Endothelial cell of umbilical vein (primary cell): ENCODE measurements around the gene ABTB2. TPM values are rescaled to one million over a fixed set of nuclear protein-coding genes. Genes with fewer than 3 reads are reported as not detected.

Source experiments
- BruUV-seq: library from RNA; stranded (reverse); fragments of 400-500 nt; replicated peaks from 2 replicates; lab custom pipeline; 2021; lab: Mats Ljungman, UMichigan
- CTCF ChIA-PET: fragments of 300-600, 350-600 bp; sonication (Branson Sonifier 250); formaldehyde crosslinking; loops from one replicate; lab custom pipeline; 2021; ENCODE audit warnings: antibody characterized with exemption, inconsistent platforms; lab: Charles Lee
- POLR2A ChIA-PET: fragments of 300-600, 350-600 bp; sonication (Branson Sonifier 250); formaldehyde crosslinking; loops from one replicate; lab custom pipeline; 2021; ENCODE audit warnings: antibody characterized with exemption, inconsistent platforms; lab: Charles Lee
- DNase-seq: peaks from one replicate; pipeline ENCODE4 v3.0.0-alpha.2; 2011; ENCODE audit warnings: low read depth, low spot score
- FAIRE-seq: peaks from 2 replicates; lab custom pipeline; 2011; peaks lifted over from hg19 to GRCh38; lab: Jason Lieb, UNC
- H2AFZ ChIP-seq: 2 replicates; pipeline ENCODE4 v1.6.0; 2012; ENCODE audit warnings: low read depth, low read length, control low read depth, inconsistent platforms
- H3K27ac ChIP-seq: 2 replicates; pipeline ENCODE4 v1.5.1; 2011; ENCODE audit warnings: low read depth, mild to moderate bottlenecking, control low read depth, low read length, moderate library complexity; ENCODE audit not compliant: insufficient read depth
- H3K27me3 ChIP-seq, 2 experiments: 2 replicates each; pipeline versions ENCODE4 v1.6.0 to v1.6.1; 2011; ENCODE audit warnings: low read length in 2 of 2, mixed read lengths in 1 of 2; ENCODE audit not compliant: control insufficient read depth in 2 of 2, insufficient read depth in 2 of 2
- H3K36me3 ChIP-seq, 2 experiments: 2 replicates in 1 of 2; 3 replicates in 1 of 2; pipeline ENCODE4 v1.5.1; 2011; ENCODE audit warnings: low read length in 2 of 2, mild to moderate bottlenecking in 1 of 2, moderate library complexity in 1 of 2; ENCODE audit not compliant: control insufficient read depth in 2 of 2, insufficient read depth in 2 of 2; ENCODE audit errors: extremely low read depth in 1 of 2
- H3K4me1 ChIP-seq: 3 replicates; pipeline ENCODE4 v1.5.1; 2011; ENCODE audit warnings: mild to moderate bottlenecking, low read length; ENCODE audit not compliant: control insufficient read depth, insufficient read depth; ENCODE audit errors: extremely low read depth
- H3K4me2 ChIP-seq: 2 replicates; pipeline ENCODE4 v1.6.1; 2011; ENCODE audit warnings: low read length, control low read depth, mixed read lengths; ENCODE audit not compliant: insufficient read depth
- H3K4me3 ChIP-seq, 3 experiments: fragments of 200-600 bp in 1 of 3; sonication (generic), shearing (Covaris generic) in 1 of 3; replicated peaks in 1 of 3; 2 replicates each; pipeline ENCODE4 v1.5.1; 2011 to 2016; ENCODE audit warnings: control low read depth in 3 of 3, low read length in 3 of 3, mild to moderate bottlenecking in 2 of 3, inconsistent platforms in 1 of 3, low read depth in 1 of 3, moderate library complexity in 1 of 3; ENCODE audit not compliant: insufficient read depth in 1 of 3
- H3K79me2 ChIP-seq: 2 replicates; pipeline ENCODE4 v1.6.0; 2012; ENCODE audit warnings: low read length, inconsistent platforms; ENCODE audit not compliant: control insufficient read depth, insufficient read depth
- H3K9ac ChIP-seq: replicated peaks from 2 replicates; pipeline ENCODE3; 2011; ENCODE audit warnings: low read length, control low read depth; ENCODE audit not compliant: insufficient read depth; ENCODE audit errors: extremely low read depth
- H3K9me1 ChIP-seq: replicated peaks from 3 replicates; pipeline ENCODE4 v1.6.0; 2011; ENCODE audit warnings: mild to moderate bottlenecking, low read length; ENCODE audit not compliant: control insufficient read depth, insufficient read depth; ENCODE audit errors: extremely low read depth
- H3K9me3 ChIP-seq: replicated peaks from 2 replicates; pipeline ENCODE4 v1.5.1; 2012; ENCODE audit warnings: low read length, inconsistent platforms; ENCODE audit not compliant: control insufficient read depth, insufficient read depth
- H4K20me1 ChIP-seq: replicated peaks from 2 replicates; pipeline ENCODE3; 2011; ENCODE audit warnings: mild to moderate bottlenecking, low read length; ENCODE audit not compliant: control insufficient read depth, insufficient read depth; ENCODE audit errors: extremely low read depth
- EZH2 ChIP-seq: IDR thresholded peaks from 2 replicates; pipeline ENCODE4 v1.6.1; 2012; ENCODE audit warnings: borderline replicate concordance, low read depth, mild to moderate bottlenecking, moderate library complexity, low read length, inconsistent platforms; ENCODE audit not compliant: severe bottlenecking
- FOS ChIP-seq: IDR thresholded peaks from 2 replicates; pipeline ENCODE4 v1.6.1; 2011; ENCODE audit warnings: mild to moderate bottlenecking, low read length, moderate library complexity, borderline replicate concordance; ENCODE audit not compliant: insufficient read depth
- GATA2 ChIP-seq: IDR thresholded peaks from 2 replicates; pipeline ENCODE4 v1.7.0; 2011; ENCODE audit warnings: low read depth, mild to moderate bottlenecking, moderate library complexity, mixed read lengths, low read length; ENCODE audit not compliant: insufficient read length, insufficient read depth
- JUN ChIP-seq: IDR thresholded peaks from 2 replicates; pipeline ENCODE4 v1.6.1; 2011; ENCODE audit warnings: borderline replicate concordance, low read depth; ENCODE audit not compliant: insufficient read length, insufficient read depth
- MYC ChIP-seq: IDR thresholded peaks from one replicate; pipeline ENCODE4 v1.6.1; 2011; ENCODE audit warnings: mild to moderate bottlenecking, low read depth, low read length
- POLR2A ChIP-seq: IDR thresholded peaks from 2 replicates; pipeline ENCODE4 v1.6.1; 2012; ENCODE audit warnings: low read depth, mild to moderate bottlenecking, control low read depth, low read length
- POLR2AphosphoS5 ChIP-seq: IDR thresholded peaks from 2 replicates; pipeline ENCODE4 v1.6.1; 2012; ENCODE audit warnings: low read depth, mild to moderate bottlenecking, control low read depth, low read length, moderate library complexity; ENCODE audit not compliant: insufficient read depth
- dilution Hi-C: fragments of 300-500 bp; cut with MboI; formaldehyde crosslinking; loops from one replicate; pipeline ENCODE4 v1.15.0; 2019; ENCODE audit warnings: low sequenced_read_pairs; ENCODE audit not compliant: extremely low pct_ligation_motif_present
- intact Hi-C: fragments of 100-400 bp; cut with micrococcal nuclease; formaldehyde crosslinking; loops from one replicate; pipeline ENCODE4 v1.10.0; 2022
- polyA plus RNA-seq, 4 experiments: library from polyadenylated mRNA; depleted of rRNA in 3 of 4; stranded (reverse) in 3 of 4; unstranded in 1 of 4; fragments of >200 nt; gene quantifications; 2 replicates each; pipeline versions ENCODE4 v1.2.1 to v1.2.3, GENCODE V29; 2011 to 2012; ENCODE audit warnings: missing spikeins in 1 of 4
- total RNA-seq: library from RNA; stranded (reverse); gene quantifications from 2 replicates; pipeline ENCODE4 v1.2.3, GENCODE V29; 2021
- TF ChIP-seq, protein P1 (sequence below): IDR thresholded peaks from 2 replicates; pipeline ENCODE4 v1.6.1; 2011; ENCODE audit not compliant: insufficient read depth, insufficient read length
- TF ChIP-seq, protein P2 (sequence below), 2 donors: IDR thresholded peaks; 1 replicate in 1 of 2; 2 replicates in 1 of 2; pipeline ENCODE4 v1.5.1; 2011; ENCODE audit warnings: low read length in 2 of 2, mild to moderate bottlenecking in 2 of 2, moderate library complexity in 2 of 2, control low read depth in 1 of 2, inconsistent platforms in 1 of 2, low read depth in 1 of 2; ENCODE audit not compliant: insufficient read depth in 1 of 2; ENCODE audit errors: extremely low read depth in 1 of 2

ABTB2 gene
- total and polyA plus RNA-seq, 2 donors (not counting 3 experiments of a cell fraction or from before 2014, with no cell fraction given), result 0.11 to 0.14 TPM

DNA sequence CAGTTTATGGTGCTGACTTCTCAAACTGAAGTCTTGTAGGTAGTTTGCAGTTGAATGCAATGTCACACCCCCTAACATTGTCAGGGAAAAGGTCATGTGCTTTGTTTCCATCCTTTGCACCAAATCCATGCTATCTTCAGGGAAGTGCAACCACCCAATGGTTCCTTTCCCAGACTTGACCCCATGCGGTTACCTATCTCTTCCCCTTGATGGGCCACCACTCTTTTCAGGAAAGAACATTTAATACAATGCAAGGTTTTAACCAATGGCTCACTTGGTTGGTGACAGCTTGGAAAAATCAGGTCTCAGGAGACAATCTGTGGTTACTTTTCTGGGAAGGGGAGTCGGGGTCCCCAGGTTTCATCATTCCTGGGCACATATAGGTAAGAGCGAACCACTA is 2.1 kb downstream of the ABTB2 start:
- intact Hi-C loops, result loop anchor here (5.0 kb wide), 1 partner anchor 303 kb away; the partner anchor contains the start of gene CAPRIN1
- Histone ChIP-seq H3K9me3 (no peaks in the 10 kb centered on the region), H3K4me2 (no peak overlapping the region), H4K20me1 (no peaks in the 10 kb centered on the region), H3K36me3 (no peaks in the 10 kb centered on the region), H3K9ac (no peak overlapping the region), H3K4me1 (peaks cover 14% of the 10 kb centered on the region), H3K27me3 (peaks cover 23 to 34% of the 10 kb centered on the region in 2 experiments), H3K79me2 (no peaks in the 10 kb centered on the region), H3K27ac (no peak overlapping the region), H3K4me3 (no peak overlapping the region), H2AFZ (no peak overlapping the region), H3K9me1 (no peaks in the 10 kb centered on the region)
- POLR2A ChIA-PET, result no interaction called here
- FAIRE-seq (no peak), DNase-seq (no peak)
- CTCF ChIA-PET, result interaction anchor here (5.1 kb wide), 1 partner anchor 182 kb away, joined by 97 read pairs; no protein-coding TSS in a partner anchor
- TF ChIP-seq POLR2A (no peak), MYC (no peak), POLR2AphosphoS5 (no peak), FOS (no peak), GATA2 (no peak), EZH2 (no peak), JUN (no peak)
- TF ChIP-seq, protein P1, sequence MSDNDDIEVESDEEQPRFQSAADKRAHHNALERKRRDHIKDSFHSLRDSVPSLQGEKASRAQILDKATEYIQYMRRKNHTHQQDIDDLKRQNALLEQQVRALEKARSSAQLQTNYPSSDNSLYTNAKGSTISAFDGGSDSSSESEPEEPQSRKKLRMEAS, result no peak
- TF ChIP-seq, protein P2, sequence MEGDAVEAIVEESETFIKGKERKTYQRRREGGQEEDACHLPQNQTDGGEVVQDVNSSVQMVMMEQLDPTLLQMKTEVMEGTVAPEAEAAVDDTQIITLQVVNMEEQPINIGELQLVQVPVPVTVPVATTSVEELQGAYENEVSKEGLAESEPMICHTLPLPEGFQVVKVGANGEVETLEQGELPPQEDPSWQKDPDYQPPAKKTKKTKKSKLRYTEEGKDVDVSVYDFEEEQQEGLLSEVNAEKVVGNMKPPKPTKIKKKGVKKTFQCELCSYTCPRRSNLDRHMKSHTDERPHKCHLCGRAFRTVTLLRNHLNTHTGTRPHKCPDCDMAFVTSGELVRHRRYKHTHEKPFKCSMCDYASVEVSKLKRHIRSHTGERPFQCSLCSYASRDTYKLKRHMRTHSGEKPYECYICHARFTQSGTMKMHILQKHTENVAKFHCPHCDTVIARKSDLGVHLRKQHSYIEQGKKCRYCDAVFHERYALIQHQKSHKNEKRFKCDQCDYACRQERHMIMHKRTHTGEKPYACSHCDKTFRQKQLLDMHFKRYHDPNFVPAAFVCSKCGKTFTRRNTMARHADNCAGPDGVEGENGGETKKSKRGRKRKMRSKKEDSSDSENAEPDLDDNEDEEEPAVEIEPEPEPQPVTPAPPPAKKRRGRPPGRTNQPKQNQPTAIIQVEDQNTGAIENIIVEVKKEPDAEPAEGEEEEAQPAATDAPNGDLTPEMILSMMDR (IDR thresholded peaks at IDR 0.05; ENCODE audit: extremely low read depth in 1 of 2, insufficient read depth in 1 of 2, low read depth in 1 of 2, low read length in 2 of 2), result no peak
- BruUV-seq, result no TSS peak
- dilution Hi-C loops, result no loop called here
